Raji (cell line): ENCODE data around the gene CLECL1.

Source experiments
- POLR2A ChIP-seq: IDR thresholded peaks from 2 replicates; pipeline ENCODE4 v1.6.1; 2011; ENCODE audit warnings: low read depth, low read length, control low read depth; ENCODE audit not compliant: insufficient read depth

CLECL1 gene

GRCh38 chr12:9754099-9754927, 21.4 kb upstream of the CLECL1 start:
- no peak for TF ChIP-seq POLR2A

- TF ChIP-seq POLR2A, result no peak
Measured at GRCh38 chr12:9753498-9753897, 20.6 kb upstream of the CLECL1 start.

GRCh38 chr12:9753073-9753472, 20.2 kb upstream of the CLECL1 start:
- no peak for TF ChIP-seq POLR2A

GRCh38 chr12:9752145-9752933, 19.4 kb upstream of the CLECL1 start:
- TF ChIP-seq POLR2A, result no peak

- no peak for TF ChIP-seq POLR2A
Measured at GRCh38 chr12:9751204-9752144, 18.6 kb upstream of the CLECL1 start.

GRCh38 chr12:9750276-9751203, 17.6 kb upstream of the CLECL1 start:
- TF ChIP-seq POLR2A, result no peak

- no peak for TF ChIP-seq POLR2A
Measured at GRCh38 chr12:9749640-9750039, 16.7 kb upstream of the CLECL1 start.

GRCh38 chr12:9745199-9745598, 12.3 kb upstream of the CLECL1 start:
- TF ChIP-seq POLR2A, result no peak

GRCh38 chr12:9742661-9743060, 9.8 kb upstream of the CLECL1 start:
- no peak for TF ChIP-seq POLR2A

GRCh38 chr12:9741726-9742125, 8.8 kb upstream of the CLECL1 start:
- 0 out of 2 replicates have a peak, but pooled peaks have one; percentile 18 for TF ChIP-seq POLR2A

GRCh38 chr12:9740106-9740750, 7.3 kb upstream of the CLECL1 start:
- peak; percentile 52; the same call in 1 of the 2 replicates for TF ChIP-seq POLR2A

- peak; percentile 41; the same call in 1 of the 2 replicates for TF ChIP-seq POLR2A
Measured at GRCh38 chr12:9738905-9739304, 6.0 kb upstream of the CLECL1 start.

- TF ChIP-seq POLR2A, result no peak
Measured at GRCh38 chr12:9736936-9737705, 4.2 kb upstream of the CLECL1 start.

GRCh38 chr12:9735601-9736000, 2.7 kb upstream of the CLECL1 start:
- TF ChIP-seq POLR2A, result no peak
